Ovary (tissue), 9 donors: ENCODE measurements around the gene LBX2. TPM values are rescaled to one million over a fixed set of nuclear protein-coding genes. Genes with fewer than 3 reads are reported as not detected.

Experiments
- DNase-seq, 5 donors: peaks; one replicate each; pipeline ENCODE4 v3.0.0-alpha.2; 2019 to 2020
- H3K27ac ChIP-seq, 2 donors: fragments of 200-600 bp; one replicate each; pipeline versions ENCODE4 v1.5.1 to v1.8.0; 2019 to 2022
- H3K27me3 ChIP-seq: fragments of 200-600 bp; one replicate; pipeline ENCODE4 v1.8.0; 2022
- H3K36me3 ChIP-seq: fragments of 200-600 bp; sonication (generic); one replicate; pipeline ENCODE4 v1.5.1; 2019
- H3K4me1 ChIP-seq: one replicate; pipeline ENCODE4 v1.8.1; 2013; ENCODE audit warnings: mild to moderate bottlenecking, moderate library complexity; ENCODE audit not compliant: insufficient read depth
- H3K4me3 ChIP-seq: fragments of 200-600 bp; sonication (generic); one replicate; pipeline ENCODE4 v1.5.1; 2017
- H3K9me3 ChIP-seq, 2 donors: fragments of 200-600 bp in 1 of 2; sonication (generic) in 1 of 2; one replicate each; pipeline versions ENCODE4 v1.5.1 to v1.8.1; 2013 to 2019; ENCODE audit warnings: mild to moderate bottlenecking in 1 of 2, moderate library complexity in 1 of 2
- CTCF ChIP-seq, 3 donors: fragments of 450-650 bp in 2 of 3; fragments of 200-600 bp in 1 of 3; IDR thresholded peaks; one replicate each; pipeline versions ENCODE4 v1.5.1 to v1.8.0; 2016 to 2022; ENCODE audit warnings: antibody characterized with exemption in 3 of 3, mild to moderate bottlenecking in 1 of 3
- EP300 ChIP-seq: sonication (generic); formaldehyde crosslinking; IDR thresholded peaks from one replicate; pipeline ENCODE4 v1.6.1; 2017; ENCODE audit warnings: antibody characterized with exemption
- POLR2A ChIP-seq: fragments of 450-650 bp; IDR thresholded peaks from one replicate; pipeline ENCODE4 v1.6.1; 2017; ENCODE audit warnings: antibody characterized with exemption, mild to moderate bottlenecking, moderate library complexity
- WGBS, 3 donors: extraction: QIAGEN DNeasy Blood & Tissue Kit in 1 of 3; methylation state at CpG; one replicate each; pipeline versions ENCODE4 v1.1.5 to v1.1.7; 2013 to 2017; 5-methylcytosine and 5-hydroxymethylcytosine counted together
- intact Hi-C, 4 donors: fragments of 100-400 bp; cut with DNase I; formaldehyde crosslinking; loops; one replicate each; pipeline versions ENCODE4 v1.11.0 to v1.15.1; 2022 to 2023
- polyA plus RNA-seq, 2 donors: library from polyadenylated mRNA; stranded (reverse); fragments of 200-250 nt in 1 of 2; fragments of 350-450 nt in 1 of 2; fragmentation: Illumina TruSeq in 1 of 2; extraction: RNeasy Lipid Tissue Mini Kit (QIAGEN cat#74804) in 1 of 2; gene quantifications; one replicate each; pipeline ENCODE4 v1.2.3, GENCODE V29; 2013 to 2014
- total RNA-seq, 7 donors: library from RNA; depleted of rRNA in 2 of 7; stranded (reverse); fragments of >200 nt in 2 of 7; fragmentation: NEBNext Ultra II Directional in 3 of 7; extraction: Animal tissue kit (Norgen Biotek cat#: 25700) in 3 of 7; gene quantifications; one replicate each; pipeline versions ENCODE4 v1.1.0 to v1.2.4, GENCODE V29; 2016 to 2023
- donor health status: DM: no; HTN: no; CAD: no; lungs with moderate emphysema.
- donor health status: DM: no; HTN: no; CAD: no.
- donor health status: Bipolar disorder and iron deficiency.
- donor health status: DM: yes; HTN: yes; CAD: no.
- donor health status: DM: no; HTN: no; CAD: no.
- donor health status: DM: yes; HTN: yes; CAD: no.

LBX2 gene
- total and polyA plus RNA-seq, 9 donors = 0.15 to 1.2 (median 0.22) TPM; not detected in 4

- Histone ChIP-seq H3K4me3 (peak within 1 kb of the TSS; percentile 58), H3K9me3 (no peaks in the 10 kb centered on the region), H3K4me1 (peaks cover 9% of the 10 kb centered on the region), H3K27me3 (no peaks in the 10 kb centered on the region), H3K27ac (no peak within 1 kb of the TSS), H3K36me3 (no peaks in the 10 kb centered on the region)
- peak; percentile 92 to 98 (median 96) for DNase-seq
- 0 to 1% (median 1%) methylated on average over 40 of the region's 40 CpGs for WGBS, 3 donors
- intact Hi-C loops = no loop called here
- TF ChIP-seq EP300 (no peak), CTCF (IDR thresholded peaks at IDR 0.05) (no peak), POLR2A (no peak)
Measured at GRCh38 chr2:74454654-74455511, 44.5 kb downstream of the LBX2 start, which contains the start of gene INO80B. Gene INO80B (plus strand): TSS chr2:74455087. CDS start chr2:74455117, 30 bp downstream.

GRCh38 chr2:74450570-74451190, 48.7 kb downstream of the LBX2 start:
- no peak overlapping the region for H3K27ac ChIP-seq
- intact Hi-C loops = no loop called here
- H3K27me3 ChIP-seq = no peaks in the 10 kb centered on the region
- no peak for DNase-seq
- no peak for TF ChIP-seq POLR2A
- no peak for TF ChIP-seq CTCF (IDR thresholded peaks at IDR 0.05)
- no peak for TF ChIP-seq EP300
- H3K36me3 ChIP-seq = no peaks in the 10 kb centered on the region
- H3K9me3 ChIP-seq = no peaks in the 10 kb centered on the region
- H3K4me1 ChIP-seq = peaks cover 2% of the 10 kb centered on the region
- no peak overlapping the region for H3K4me3 ChIP-seq
- WGBS, 3 donors = 73 to 78% (median 76%) methylated on average over 3 of the region's 3 CpGs

DNA sequence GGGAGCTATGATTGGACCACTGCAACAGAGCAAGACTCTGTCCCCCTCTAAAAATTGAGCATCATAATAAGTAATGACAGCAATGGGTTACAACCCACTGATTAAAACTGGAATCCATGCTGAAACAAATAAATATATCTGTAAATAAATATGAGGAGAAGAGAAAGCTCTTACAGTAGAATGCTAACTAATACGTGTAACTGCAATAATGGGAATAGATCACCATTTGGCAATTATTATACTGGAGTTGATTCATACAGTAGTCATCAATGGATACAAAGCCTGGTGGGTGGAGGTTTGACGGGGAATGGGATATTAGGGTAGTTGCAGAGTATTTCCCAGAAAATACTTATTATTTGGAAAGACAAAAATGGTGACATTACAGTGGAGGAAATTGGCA, 50.6 kb downstream of the LBX2 start:
- no peaks in the 10 kb centered on the region for H3K9me3 ChIP-seq
- H3K27me3 ChIP-seq = no peaks in the 10 kb centered on the region
- no peaks in the 10 kb centered on the region for H3K36me3 ChIP-seq
- H3K27ac ChIP-seq = no peak overlapping the region
- H3K4me1 ChIP-seq = no peaks in the 10 kb centered on the region
- WGBS, 3 donors = 59 to 70% (median 61%) methylated on average over 2 of the region's 2 CpGs
- DNase-seq = no peak
- TF ChIP-seq EP300 (no peak), POLR2A (no peak), CTCF (IDR thresholded peaks at IDR 0.05) (no peak)
- intact Hi-C loops = no loop called here
- H3K4me3 ChIP-seq = no peak overlapping the region

Other genes with a start within 250 kb of the LBX2 start
- gene SLC4A5, start 156.2 kb downstream of the LBX2 start, total RNA-seq = 1 to 10 TPM; 1.5 to 6.3 (median 2.7) TPM
- 1 to 10 TPM; 1.1 to 1.4 TPM for gene SLC4A5, start 156.2 kb downstream of the LBX2 start, polyA plus RNA-seq
- 100 to 1,000 TPM in 5 of 7 donors, 10 to 100 TPM in 2; 58.5 to 127 (median 111) TPM for gene DCTN1, start 119.3 kb downstream of the LBX2 start, total RNA-seq
- 100 to 1,000 TPM in 1 of 2 donors, 10 to 100 TPM in 1; 59.5 to 108 TPM for gene DCTN1, start 119.3 kb downstream of the LBX2 start, polyA plus RNA-seq
- 1 to 10 TPM; 1.3 to 9.9 (median 4.5) TPM for gene C2orf81, start 78.0 kb downstream of the LBX2 start, total RNA-seq
- gene C2orf81, start 78.0 kb downstream of the LBX2 start, polyA plus RNA-seq = 1 to 10 TPM in 1 of 2 donors, under 1 TPM in 1; 0.85 to 5.1 TPM
- 10 to 100 TPM in 6 of 7 donors, 1 to 10 TPM in 1; 8.8 to 41.6 (median 16.2) TPM for gene WDR54, start 77.9 kb downstream of the LBX2 start, total RNA-seq
- 10 to 100 TPM in 1 of 2 donors, 1 to 10 TPM in 1; 8.6 to 22.4 TPM for gene WDR54, start 77.9 kb downstream of the LBX2 start, polyA plus RNA-seq
- gene RTKN, start 57.7 kb downstream of the LBX2 start, total RNA-seq = 10 to 100 TPM in 5 of 7 donors, 1 to 10 TPM in 2; 1.6 to 30.9 (median 12.2) TPM
- 1 to 10 TPM; 8.6 TPM for gene RTKN, start 57.7 kb downstream of the LBX2 start, polyA plus RNA-seq
- gene INO80B, start 44.5 kb downstream of the LBX2 start, total RNA-seq = 10 to 100 TPM in 6 of 7 donors, 1 to 10 TPM in 1; 9.4 to 60.9 (median 49.6) TPM
- gene INO80B, start 44.5 kb downstream of the LBX2 start, polyA plus RNA-seq = 10 to 100 TPM; 45.1 to 48.6 TPM
- gene WBP1, start 41.2 kb downstream of the LBX2 start, total RNA-seq = 10 to 100 TPM; 61.9 to 93.8 (median 73.3) TPM
- gene WBP1, start 41.2 kb downstream of the LBX2 start, polyA plus RNA-seq = 100 to 1,000 TPM in 1 of 2 donors, 10 to 100 TPM in 1; 52.4 to 114 TPM
- 10 to 100 TPM; 26.3 to 38.6 (median 36.0) TPM for gene MOGS, start 34.2 kb downstream of the LBX2 start, total RNA-seq
- 10 to 100 TPM; 20.4 to 24.6 TPM for gene MOGS, start 34.2 kb downstream of the LBX2 start, polyA plus RNA-seq
- 100 to 1,000 TPM in 1 of 7 donors, 10 to 100 TPM in 6; 21.9 to 105 (median 85.1) TPM for gene MRPL53, start 26.9 kb downstream of the LBX2 start, total RNA-seq
- gene MRPL53, start 26.9 kb downstream of the LBX2 start, polyA plus RNA-seq = 10 to 100 TPM; 13.1 to 60.1 TPM
- gene CCDC142, start 16.6 kb downstream of the LBX2 start, total RNA-seq = 10 to 100 TPM; 13.1 to 31.1 (median 23.4) TPM
- 1 to 10 TPM; 3.7 to 8.7 TPM for gene CCDC142, start 16.6 kb downstream of the LBX2 start, polyA plus RNA-seq
- 10 to 100 TPM; 15.1 to 21.7 (median 15.7) TPM for gene TTC31, start 16.5 kb downstream of the LBX2 start, total RNA-seq
- 10 to 100 TPM; 12.9 to 18.0 TPM for gene TTC31, start 16.5 kb downstream of the LBX2 start, polyA plus RNA-seq
- gene PCGF1, start 8.1 kb upstream of the LBX2 start, total RNA-seq = 10 to 100 TPM in 5 of 7 donors, 1 to 10 TPM in 2; 9.3 to 24.3 (median 12.2) TPM
- gene PCGF1, start 8.1 kb upstream of the LBX2 start, polyA plus RNA-seq = 10 to 100 TPM; 14.9 to 23.4 TPM
- gene TLX2, start 14.8 kb upstream of the LBX2 start, total RNA-seq = not detected
- gene TLX2, start 14.8 kb upstream of the LBX2 start, polyA plus RNA-seq = not detected
- 1 to 10 TPM in 1 of 7 donors, under 1 TPM in 2, not detected in 4; 0.20 to 1.1 (median 0.24) TPM for gene DQX1, start 26.6 kb upstream of the LBX2 start, total RNA-seq
- gene DQX1, start 26.6 kb upstream of the LBX2 start, polyA plus RNA-seq = under 1 TPM in 1 of 2 donors, not detected in 1; 0.06 TPM
- gene AUP1, start 30.1 kb upstream of the LBX2 start, total RNA-seq = 100 to 1,000 TPM in 1 of 7 donors, 10 to 100 TPM in 6; 57.1 to 101 (median 70.4) TPM
- gene AUP1, start 30.1 kb upstream of the LBX2 start, polyA plus RNA-seq = 10 to 100 TPM; 65.8 to 87.1 TPM
- gene HTRA2, start 30.3 kb upstream of the LBX2 start, total RNA-seq = 10 to 100 TPM; 28.7 to 47.6 (median 36.4) TPM
- 10 to 100 TPM; 37.5 to 38.9 TPM for gene HTRA2, start 30.3 kb upstream of the LBX2 start, polyA plus RNA-seq
- 1 to 10 TPM; 2.3 to 5.9 (median 4.4) TPM for gene LOXL3, start 54.3 kb upstream of the LBX2 start, total RNA-seq
- gene LOXL3, start 54.3 kb upstream of the LBX2 start, polyA plus RNA-seq = 1 to 10 TPM; 3.7 to 8.5 TPM
- gene DOK1, start 55.1 kb upstream of the LBX2 start, total RNA-seq = 10 to 100 TPM in 6 of 7 donors, 1 to 10 TPM in 1; 9.4 to 16.0 (median 13.6) TPM
- 10 to 100 TPM in 1 of 2 donors, 1 to 10 TPM in 1; 6.5 to 11.8 TPM for gene DOK1, start 55.1 kb upstream of the LBX2 start, polyA plus RNA-seq
- under 1 TPM in 4 of 7 donors, not detected in 3; 0.36 to 0.50 (median 0.45) TPM for gene M1AP, start 148.7 kb upstream of the LBX2 start, total RNA-seq
- gene M1AP, start 148.7 kb upstream of the LBX2 start, polyA plus RNA-seq = under 1 TPM; 0.42 to 0.72 TPM
- 10 to 100 TPM in 3 of 7 donors, 1 to 10 TPM in 4; 6.2 to 13.5 (median 7.4) TPM for gene SEMA4F, start 154.6 kb upstream of the LBX2 start, total RNA-seq
- gene SEMA4F, start 154.6 kb upstream of the LBX2 start, polyA plus RNA-seq = 1 to 10 TPM; 3.8 to 6.9 TPM